GM18870 (cell line): ENCODE measurements around the gene NTM.

Source experiments
- ATAC-seq: cut with Tn5 transposase; IDR thresholded peaks from one replicate; pipeline ENCODE4 v1.9.1; 2021; ENCODE audit warnings: moderate library complexity; ENCODE audit not compliant: unreplicated experiment

Gene NTM

DNA sequence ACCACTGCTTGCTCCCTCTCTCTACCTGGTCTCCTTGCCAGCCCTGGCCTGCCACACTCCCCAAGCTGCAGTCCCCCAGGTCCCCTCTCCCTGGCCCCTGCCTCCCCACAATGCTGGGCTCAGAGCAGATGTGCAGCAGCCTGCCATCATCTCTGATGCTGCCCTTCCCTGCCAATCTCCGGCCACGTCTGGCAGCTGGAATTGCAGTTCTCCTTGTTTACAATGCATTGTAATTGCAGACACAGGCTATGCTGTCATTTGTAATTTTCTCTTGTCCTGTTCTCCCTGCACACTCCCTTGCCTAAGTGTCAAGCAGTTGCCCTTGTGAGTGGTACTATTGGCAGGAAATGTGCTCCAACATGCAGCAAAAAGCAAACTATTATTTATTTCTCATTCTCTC lies 222.3 kb downstream of the NTM start:
- no peak for ATAC-seq

DNA sequence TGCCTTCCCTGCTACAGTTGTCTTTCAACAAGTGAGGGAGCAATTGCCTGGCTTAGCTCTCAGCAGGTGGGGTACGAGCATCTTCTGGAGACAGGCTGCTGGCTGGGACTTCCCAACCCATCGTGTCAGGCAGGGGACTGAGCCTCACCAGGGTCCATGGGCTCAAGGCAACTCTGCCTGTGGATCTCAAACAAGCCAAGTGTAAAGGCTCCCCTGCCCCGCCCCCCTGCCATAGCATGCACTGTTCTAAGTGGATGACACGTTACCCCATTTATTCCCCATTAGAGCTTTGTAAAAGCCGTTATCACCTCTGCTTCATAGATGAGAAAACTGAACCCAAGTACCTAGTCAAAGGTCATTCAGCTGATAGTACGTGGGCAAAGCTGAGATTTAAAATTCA lies 222.9 kb downstream of the NTM start:
- ATAC-seq, result no peak

DNA sequence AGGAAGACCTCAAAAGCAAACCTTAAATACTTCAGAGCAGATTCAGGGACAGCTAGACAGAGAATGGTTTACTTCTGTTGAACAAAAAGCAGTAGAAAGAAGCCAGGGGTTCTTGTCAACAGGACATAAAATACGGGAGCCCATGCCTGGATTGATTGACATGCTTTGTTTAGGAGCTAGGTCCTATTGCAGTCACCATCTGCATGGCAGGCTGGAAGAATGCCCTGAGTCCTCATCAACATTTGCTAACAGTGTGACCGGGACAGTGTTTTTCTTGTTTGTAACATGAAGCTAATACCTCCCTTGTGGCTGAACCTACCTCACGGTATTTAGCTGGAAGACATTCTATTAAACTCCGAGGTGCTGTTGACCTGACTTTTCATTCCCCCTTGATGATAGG lies 225.4 kb downstream of the NTM start:
- ATAC-seq, result no peak

DNA sequence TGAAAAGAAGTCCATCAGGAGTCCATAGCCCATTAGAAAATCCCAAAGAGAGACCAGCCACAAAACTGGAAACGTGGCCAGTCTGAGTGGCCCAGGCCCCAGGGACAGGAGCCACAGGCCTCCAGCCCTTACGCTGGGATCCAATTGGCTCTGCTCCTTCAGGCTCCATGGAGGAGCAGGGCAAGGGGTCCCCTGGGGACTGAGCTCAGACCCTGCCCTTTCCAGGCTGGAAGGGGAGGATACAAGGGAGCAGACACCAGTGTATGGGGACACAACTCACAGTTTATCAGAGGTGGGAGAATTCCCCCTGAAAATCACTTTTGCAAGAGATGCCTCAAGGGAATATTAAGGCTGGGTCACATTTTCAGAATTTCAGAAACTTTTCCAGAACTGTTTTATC lies 227.5 kb downstream of the NTM start:
- no peak for ATAC-seq

DNA sequence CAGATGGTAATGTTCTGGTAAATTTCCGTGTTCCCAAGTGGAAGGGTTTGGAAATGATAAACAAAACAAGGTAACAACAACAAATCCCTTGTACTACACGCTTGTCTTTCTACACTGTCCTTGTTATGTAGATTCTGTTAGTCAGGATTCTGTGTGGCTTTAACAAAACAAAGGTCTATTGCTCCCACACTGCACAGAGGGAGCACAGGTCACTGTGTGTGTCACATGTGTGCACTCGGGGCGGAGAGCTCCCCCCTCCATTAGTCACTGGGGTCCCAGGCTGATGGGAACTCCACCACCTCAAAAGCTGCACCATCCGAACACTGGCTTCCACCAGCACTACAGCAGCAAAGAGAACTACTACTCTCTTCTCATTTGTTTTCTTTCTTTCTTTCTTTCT lies 227.9 kb downstream of the NTM start:
- ATAC-seq, result no peak

DNA sequence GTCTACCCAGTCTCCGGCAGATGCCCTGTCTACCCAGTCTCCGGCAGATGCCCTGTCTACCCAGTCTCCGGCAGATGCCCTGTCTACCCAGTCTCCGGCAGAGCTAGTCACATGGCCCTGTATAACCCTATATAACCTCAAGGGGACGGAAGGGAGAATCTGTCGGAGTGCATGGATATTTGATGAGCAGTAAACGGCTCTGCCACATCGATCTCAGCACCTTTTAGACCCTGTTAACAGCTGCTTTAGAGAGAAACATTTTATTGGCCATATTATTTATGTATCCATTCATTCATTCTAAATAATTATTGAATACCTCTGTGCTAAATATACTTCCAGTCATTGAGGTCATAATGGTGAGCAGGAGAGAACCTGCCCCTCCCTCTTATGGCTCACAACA lies 228.9 kb downstream of the NTM start:
- no peak for ATAC-seq

DNA sequence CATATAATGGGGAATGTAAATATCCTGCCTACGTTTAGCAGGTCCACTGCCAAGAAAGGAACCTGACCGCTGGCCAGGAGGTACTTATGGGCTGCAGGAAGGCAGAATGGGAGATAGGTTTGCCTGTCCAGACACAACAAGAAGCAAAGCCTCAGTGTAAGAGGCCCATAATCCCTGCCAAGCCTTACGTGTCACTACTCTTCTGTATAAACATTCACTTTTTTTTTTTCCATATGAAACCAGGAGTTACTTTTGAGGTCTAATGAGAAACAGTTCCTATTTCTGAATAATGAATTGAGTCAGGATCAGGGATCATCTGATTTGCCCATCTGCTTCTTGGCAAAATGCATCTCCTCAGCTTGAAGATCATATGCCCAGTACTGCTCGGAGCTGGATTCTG lies 230.2 kb downstream of the NTM start:
- ATAC-seq, result no peak

DNA sequence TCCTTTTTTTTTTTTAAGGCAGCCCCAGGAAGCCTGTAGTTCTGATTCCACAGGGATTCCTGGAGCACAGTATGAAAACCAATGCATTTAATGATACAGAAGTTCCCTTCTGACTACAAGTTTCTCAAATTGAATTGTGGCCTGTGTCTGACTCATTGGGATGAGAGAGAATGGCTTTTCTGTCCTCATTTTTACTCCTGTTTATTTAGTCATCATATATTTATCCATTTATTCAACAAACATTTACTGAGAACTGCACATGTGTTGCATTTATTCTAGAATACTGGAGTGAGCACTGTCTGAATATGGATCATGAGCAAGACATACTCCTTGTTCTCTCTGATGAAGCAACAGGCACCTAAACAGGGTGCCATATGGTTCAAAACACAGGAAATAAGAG lies 231.2 kb downstream of the NTM start:
- ATAC-seq, result no peak

DNA sequence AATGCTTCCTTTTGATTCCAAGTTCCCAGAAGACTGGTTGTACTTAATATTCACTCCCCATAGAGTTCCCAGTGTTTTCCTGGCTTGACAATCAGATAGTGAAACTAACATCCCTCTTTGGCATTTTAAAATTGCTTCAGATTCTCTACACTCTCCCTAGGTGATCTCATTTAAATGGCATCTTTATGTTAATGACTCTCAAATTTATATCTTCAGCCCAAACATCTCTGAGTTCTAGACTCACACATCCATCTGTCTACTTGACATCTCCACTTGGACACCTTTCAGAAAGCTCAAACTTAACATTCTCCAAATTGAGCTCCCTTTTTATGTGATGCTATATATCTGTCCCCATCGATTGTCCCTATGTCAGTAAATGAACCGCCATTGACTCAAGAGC lies 232.0 kb downstream of the NTM start:
- no peak for ATAC-seq

DNA sequence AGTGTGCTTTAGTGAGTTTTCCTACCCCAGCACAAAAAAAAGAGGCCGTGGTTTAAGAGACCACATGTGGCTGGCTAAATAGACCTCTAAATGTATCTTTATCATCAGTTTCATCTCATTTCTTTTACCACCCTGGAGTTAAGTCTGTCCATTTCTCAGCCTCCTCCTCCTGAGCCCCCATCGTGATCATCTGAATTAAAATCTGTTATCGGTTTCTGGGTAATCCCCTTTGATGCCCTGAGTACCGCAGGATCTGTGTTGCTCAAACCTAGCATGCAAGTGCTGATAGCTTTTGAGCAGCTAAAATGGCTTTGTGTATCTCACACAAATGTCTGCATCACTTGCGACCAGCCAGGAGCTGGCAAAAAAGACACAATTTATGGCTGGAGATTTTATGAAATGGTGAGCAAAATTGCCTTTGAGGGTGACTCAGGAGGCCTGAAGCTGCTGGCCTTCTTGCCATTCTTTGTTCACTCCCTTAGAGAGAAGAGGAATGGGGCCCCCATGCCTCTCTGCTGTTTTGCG lies 236.5 kb downstream of the NTM start:
- ATAC-seq, result no peak

DNA sequence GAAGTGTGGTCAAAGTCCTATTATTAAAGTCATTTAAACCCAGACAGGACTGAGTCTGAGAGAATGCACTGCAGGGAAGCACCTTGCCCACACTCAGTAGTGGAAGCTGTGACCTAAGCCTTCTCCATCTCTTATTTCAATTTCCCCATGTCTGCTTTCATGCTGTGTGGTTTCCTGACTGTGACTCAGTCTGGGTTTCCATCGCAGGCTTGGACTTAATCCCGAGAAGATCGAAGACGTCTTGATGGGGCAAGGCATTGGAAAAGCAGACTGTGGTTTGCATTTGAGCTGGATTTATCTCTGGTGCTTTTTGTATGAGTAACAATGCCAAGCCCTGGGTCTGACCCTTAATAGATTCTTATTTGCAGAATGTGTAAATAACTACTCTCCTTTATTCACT lies 238.9 kb downstream of the NTM start:
- no peak for ATAC-seq

DNA sequence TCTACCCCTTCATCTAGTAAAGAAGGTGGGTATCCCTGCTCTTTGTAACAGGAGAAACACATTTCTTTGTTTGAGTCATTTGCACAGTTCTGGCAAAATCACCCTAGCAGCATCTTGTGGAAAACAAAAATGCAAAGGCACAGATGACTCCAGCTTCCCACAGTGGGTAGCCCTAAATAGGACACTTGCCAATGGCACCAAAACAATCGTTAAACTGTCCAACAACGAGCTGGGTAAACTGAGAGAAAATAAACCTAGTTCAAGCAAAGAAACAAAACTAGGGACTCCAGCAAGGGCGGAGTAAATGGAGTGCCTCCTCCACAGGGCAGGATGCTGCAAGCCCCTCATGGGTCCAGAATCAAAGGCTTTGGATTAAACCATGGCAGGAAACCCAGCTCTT lies 239.5 kb downstream of the NTM start:
- no peak for ATAC-seq

DNA sequence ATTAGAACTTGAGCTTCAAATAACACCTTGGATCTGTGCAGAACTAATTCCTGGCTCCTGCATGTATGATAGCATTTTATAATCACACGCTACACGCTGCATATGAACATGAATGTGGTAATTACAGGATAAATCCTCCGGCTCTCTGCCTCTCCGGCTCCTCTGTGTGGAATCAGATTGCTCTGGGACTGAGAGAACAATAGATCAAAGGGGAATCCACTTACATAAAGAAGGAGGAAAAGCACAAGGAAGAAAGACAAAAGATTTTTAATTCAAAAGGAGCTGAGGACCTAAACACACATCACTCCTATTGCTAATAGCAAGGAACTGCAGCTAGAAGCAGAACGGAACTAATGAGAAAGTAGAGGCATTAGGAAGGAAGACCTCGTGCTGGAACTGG lies 240.9 kb downstream of the NTM start:
- no peak for ATAC-seq

DNA sequence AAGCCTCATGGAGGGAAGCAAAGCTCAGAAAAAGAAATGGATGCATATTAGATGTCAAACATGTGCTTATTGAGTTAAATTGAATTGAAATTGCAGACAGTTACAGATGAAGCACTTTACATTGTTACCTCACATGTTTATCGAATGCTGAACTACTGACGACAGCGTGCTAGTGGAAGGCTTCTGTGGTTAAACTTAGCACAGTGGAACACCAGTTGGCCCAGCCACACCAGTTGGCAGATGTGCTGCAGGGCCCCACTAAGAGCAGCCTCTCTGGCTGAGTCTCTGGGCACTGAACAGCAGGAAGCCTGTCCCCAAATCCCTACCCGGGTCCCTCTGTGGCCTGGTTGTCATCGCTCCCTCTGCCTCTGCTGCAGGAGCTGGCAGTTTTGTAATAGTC lies 242.1 kb downstream of the NTM start:
- no peak for ATAC-seq

DNA sequence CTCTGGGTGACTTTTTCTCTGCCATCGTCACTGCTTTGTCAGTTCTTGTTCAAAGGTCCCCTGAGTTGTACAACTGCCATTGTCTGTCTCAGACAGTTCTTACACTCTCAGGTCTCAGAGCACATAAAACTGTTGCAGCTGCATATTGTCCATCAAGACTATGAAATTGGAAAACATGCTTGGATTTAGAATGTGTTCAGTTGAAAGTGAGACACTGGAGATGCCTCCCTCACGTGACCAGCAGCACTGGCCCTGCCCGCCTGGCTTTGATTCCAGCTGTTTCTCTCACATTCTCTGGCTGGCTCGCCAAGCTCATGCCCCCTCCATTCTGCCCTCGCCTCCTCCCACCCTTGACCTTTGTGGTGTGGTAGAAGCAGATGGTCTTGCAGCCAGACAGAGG lies 244.2 kb downstream of the NTM start:
- ATAC-seq, result no peak

DNA sequence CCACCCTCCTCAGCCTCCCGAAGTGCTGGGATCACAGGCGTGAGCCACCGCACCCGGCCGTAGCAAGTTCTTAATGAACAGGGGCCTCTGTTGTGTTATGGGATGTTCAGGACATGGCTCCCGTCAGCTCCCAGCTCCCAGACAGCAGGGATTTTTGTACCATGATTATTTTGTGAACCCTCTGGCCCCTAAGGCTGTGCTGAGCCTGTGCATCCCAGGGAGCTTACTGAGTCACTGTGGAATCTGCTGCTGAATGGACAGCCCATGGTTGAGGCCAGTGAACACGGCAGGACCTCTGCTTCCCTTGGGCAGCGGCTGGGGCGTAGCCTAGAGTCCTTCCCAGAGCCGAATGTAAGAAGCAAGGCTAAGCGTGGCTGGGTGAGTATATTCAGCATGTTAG lies 245.2 kb downstream of the NTM start:
- ATAC-seq, result no peak

DNA sequence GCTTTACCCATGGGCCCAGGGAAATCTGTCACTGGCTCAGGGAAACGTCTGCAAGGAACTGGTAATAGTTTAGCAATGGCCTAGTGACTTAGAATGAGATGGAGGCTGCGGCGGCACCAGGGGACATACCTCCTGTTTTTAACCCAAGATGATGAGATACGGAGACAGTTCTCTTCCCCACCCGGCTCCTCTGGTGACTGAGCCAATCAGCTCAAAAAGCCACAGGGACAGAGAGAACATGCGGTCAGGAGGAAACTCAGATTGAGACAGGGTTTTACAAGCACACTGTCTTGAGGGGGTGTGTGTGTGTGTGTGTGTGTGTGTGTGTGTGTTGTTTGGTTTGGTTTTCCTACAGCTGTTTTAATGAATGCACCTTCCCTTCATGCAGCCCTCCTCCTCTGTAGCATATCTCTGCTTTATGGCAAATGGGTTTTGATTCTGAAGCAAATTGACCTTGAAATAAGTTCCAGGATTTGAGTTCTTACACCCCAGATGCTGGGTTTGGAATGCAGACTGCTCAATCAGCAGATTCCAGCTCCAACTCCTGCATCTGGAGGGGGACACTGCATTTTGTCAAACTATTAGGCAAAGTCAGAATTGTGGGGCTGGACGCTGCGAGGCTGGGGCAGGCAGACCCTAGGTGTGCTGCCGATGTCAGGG lies 246.2 kb downstream of the NTM start:
- ATAC-seq, result no peak

DNA sequence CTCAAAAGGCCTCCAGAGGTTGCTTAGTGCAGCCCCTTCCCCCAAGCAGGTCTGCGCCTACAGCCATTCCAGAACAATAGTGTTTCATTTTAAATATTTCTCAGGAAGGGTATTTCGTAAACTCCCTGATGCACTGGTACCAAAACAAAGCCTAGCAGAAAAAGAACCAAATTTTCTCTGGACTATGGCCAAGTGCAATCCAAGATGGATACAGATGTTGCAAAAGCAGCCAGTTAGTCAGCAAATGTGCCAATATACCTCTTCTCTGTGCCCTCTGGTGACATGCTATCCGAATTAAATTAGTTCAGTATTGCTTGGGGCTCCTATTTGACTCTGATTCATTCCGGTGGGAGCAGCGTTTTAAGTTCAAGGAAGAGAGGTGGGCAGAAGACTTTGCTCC lies 247.8 kb downstream of the NTM start:
- no peak for ATAC-seq

DNA sequence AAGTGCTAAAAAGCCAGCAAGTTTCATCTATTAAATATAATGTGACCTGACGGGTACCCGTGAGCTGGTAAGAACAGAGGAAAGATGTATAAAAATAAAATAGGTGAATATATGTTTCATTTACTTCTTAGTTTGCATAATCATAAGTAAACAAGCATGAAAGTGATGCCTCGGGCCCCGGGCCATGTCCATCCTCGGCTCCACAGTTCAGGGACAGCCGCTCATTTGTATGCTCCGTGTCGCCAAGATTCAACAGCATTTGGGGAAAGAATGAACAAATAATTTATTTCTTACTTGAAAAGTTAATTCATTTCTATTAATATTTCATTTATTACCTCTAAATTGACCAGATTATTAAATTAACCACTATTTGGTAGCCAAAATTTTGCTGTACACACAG lies 251.8 kb downstream of the NTM start:
- no peak for ATAC-seq

DNA sequence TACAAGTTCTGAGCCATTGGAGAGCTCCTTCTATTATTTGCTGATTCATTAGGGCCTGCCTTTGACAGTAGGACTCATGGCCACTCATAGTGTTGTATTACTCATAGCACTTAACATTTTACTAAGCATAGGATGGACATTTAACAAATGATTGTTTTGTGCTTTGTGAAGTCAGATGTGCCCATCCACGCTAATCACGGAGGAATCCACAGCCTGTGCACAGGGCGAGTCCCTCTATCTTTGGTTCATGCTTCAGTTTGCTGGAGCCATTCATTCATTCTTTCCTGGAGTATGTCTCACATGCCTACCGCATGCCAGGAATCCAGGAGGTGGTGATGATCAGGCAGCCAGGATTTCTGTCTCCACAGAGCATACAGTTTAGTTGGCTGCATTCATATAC lies 254.1 kb downstream of the NTM start:
- ATAC-seq, result no peak

DNA sequence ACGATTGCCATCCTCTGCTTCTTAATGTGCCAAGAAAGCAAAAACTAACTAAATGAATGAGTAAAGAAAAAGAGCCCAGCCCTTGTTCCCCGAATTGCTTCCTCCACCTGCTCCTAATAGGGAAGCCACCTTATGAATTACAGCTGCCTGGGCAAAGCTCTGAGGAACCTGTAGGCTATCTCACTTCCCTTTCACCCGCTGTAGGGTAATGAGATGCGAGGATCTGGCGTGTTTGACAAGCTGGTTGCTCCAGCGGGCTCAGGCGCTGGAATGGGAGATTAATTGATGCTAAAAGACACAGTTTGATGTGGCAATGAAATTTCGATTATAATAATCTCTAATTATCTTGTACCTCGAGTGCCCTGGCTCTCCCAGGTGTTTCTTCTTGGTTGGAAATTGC lies 256.4 kb downstream of the NTM start:
- ATAC-seq, result no peak

DNA sequence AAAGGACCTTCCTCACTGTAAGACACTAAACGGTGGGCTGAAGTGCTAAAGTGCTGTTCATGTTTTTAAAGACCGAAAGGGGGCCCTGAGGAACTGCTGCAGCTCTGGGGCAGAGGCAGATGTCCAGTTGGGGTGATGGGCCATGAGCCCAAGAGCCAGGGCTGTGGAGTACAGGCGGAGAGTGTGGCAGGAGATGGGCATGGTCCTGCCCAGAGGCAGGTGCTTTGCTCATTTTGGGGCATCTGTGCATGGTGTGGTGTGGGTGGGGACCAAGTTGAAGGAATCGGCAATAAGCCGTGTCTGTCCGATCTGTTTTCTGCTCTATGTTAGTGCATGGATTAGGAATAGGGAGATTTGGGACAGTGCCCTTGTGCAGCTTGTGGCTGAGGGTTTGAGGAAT lies 258.3 kb downstream of the NTM start:
- ATAC-seq, result no peak

DNA sequence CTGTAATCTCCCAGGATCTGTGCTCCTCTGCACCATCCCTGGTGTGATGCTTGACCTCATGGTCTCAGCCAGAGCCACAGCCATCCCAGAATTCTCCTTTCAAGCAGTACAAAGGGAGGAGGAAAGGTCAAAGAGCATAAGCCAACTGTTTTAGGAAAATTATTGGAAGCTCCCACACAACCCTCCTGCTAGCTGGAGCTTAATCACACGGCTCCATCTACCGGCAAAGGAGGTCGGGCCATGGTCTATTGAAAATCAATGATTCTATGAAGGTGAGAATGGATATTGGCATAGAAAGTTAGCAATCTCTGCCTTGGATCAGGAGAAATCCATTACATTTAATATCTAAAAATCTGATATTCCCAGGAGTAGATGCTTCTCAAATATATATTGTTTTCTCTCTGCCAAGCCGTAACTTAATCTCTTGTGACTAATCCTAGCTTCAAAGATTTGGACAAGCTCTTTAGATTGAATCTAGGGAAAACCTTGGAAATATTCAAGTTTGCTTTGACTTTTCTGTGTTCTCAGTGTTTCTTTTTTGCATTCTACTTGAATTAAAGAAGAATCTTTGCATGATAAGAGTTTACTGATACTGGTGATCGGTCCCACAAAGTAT lies 259.6 kb downstream of the NTM start:
- no peak for ATAC-seq
